GM12878 (cell line): ENCODE measurements around the gene EIF4H.

Source experiments
- E4F1 ChIP-seq: fragments of 450-650 bp; IDR thresholded peaks from 2 replicates; pipeline ENCODE4 v1.6.1; 2018; ENCODE audit warnings: borderline replicate concordance, mild to moderate bottlenecking; ENCODE audit not compliant: partially characterized antibody
- EP300 ChIP-seq, 2 experiments: fragments of 150-350 bp in 1 of 2; IDR thresholded peaks; 2 replicates each; pipeline ENCODE4 v1.6.1; 2011 to 2012; ENCODE audit warnings: low read depth in 2 of 2, low read length in 2 of 2, borderline replicate concordance in 1 of 2, improper control_type of control experiment in 1 of 2, inconsistent platforms in 1 of 2; ENCODE audit not compliant: control insufficient read depth in 1 of 2
- HDAC6 ChIP-seq: fragments of 200-600 bp; sonication (generic); IDR thresholded peaks from one replicate; pipeline ENCODE4 v1.8.0; 2017; ENCODE audit warnings: antibody characterized with exemption; ENCODE audit not compliant: unreplicated experiment
- NR2F1 ChIP-seq: fragments of 450-650 bp; conservative IDR thresholded peaks from 2 replicates; pipeline ENCODE4 v1.6.1; 2017; ENCODE audit warnings: mild to moderate bottlenecking
- SMC3 ChIP-seq: IDR thresholded peaks from 2 replicates; pipeline ENCODE4 v1.6.1; 2011; ENCODE audit warnings: low read length, improper control_type of control experiment, borderline replicate concordance
- SREBF2 ChIP-seq: IDR thresholded peaks from 2 replicates; pipeline ENCODE4 v1.6.1; 2012; ENCODE audit warnings: mild to moderate bottlenecking, low read length
- TCF3 ChIP-seq: IDR thresholded peaks from 2 replicates; pipeline ENCODE4 v1.6.1; 2012; ENCODE audit warnings: low read depth, mild to moderate bottlenecking, low read length, borderline replicate concordance; ENCODE audit not compliant: insufficient read depth
- YY1 ChIP-seq: IDR thresholded peaks from 2 replicates; pipeline ENCODE4 v1.6.1; 2011; ENCODE audit warnings: low read depth, mild to moderate bottlenecking, low read length

GRCh38 chr7:74175340-74175739, 1.2 kb downstream of the EIF4H start:
- TF ChIP-seq EP300 (IDR thresholded peaks at IDR 0.05; ENCODE audit: borderline replicate concordance in 1 of 2, control insufficient read depth in 1 of 2, low read depth in 2 of 2, low read length in 2 of 2): no peak
- TF ChIP-seq TCF3: no peak
- no peak for TF ChIP-seq SREBF2
- no peak for TF ChIP-seq YY1
- no peak for TF ChIP-seq E4F1
- no peak for TF ChIP-seq SMC3
- TF ChIP-seq NR2F1: no peak
- no peak for TF ChIP-seq HDAC6
